Ureter (tissue), 1 donor: ENCODE results near the gene KLK13. TPM values are rescaled to one million over a fixed set of nuclear protein-coding genes. Genes with fewer than 3 reads are reported as not detected.
A peak's percentile ranks its signal among the peaks of the same experiment; 100 is the strongest.

Source experiments
- DNase-seq: peaks from one replicate; pipeline ENCODE4 v3.0.0-alpha.2; 2020; ENCODE audit warnings: low spot score
- total RNA-seq: library from RNA; stranded (reverse); gene quantifications from one replicate; pipeline ENCODE4 v1.2.4, GENCODE V29; 2023
- donor health status: DM: yes; HTN: yes; CAD: no.

Gene KLK13
- total RNA-seq, 1 donor from 2014 or later = not detected

DNA sequence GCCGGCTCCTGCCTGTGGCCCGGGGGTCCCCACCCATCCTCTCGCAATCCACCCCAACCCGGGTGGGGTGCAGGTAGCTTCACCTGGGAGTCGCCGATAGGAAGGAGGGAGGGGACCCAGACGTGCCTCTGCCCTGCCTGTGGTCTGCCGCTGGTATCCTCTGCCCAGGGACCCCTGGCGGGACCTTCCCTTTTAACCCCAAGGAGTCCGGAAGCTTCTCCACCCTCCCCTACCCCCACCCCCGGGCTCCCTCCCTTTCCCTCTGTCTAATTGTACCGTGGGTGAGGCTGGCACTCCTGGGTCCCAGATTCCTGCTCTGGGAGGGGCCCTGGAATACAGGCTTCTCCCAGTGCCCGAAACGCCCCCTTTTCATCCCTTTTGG lies 45.4 kb downstream of the KLK13 start, which contains the start of gene KLK10:
KLK10 (minus strand) TSS at position 166 of the 382 bp plus-strand sequence. CDS start 579 bp downstream, outside the sequence.
- DNase-seq = no peak

DNA sequence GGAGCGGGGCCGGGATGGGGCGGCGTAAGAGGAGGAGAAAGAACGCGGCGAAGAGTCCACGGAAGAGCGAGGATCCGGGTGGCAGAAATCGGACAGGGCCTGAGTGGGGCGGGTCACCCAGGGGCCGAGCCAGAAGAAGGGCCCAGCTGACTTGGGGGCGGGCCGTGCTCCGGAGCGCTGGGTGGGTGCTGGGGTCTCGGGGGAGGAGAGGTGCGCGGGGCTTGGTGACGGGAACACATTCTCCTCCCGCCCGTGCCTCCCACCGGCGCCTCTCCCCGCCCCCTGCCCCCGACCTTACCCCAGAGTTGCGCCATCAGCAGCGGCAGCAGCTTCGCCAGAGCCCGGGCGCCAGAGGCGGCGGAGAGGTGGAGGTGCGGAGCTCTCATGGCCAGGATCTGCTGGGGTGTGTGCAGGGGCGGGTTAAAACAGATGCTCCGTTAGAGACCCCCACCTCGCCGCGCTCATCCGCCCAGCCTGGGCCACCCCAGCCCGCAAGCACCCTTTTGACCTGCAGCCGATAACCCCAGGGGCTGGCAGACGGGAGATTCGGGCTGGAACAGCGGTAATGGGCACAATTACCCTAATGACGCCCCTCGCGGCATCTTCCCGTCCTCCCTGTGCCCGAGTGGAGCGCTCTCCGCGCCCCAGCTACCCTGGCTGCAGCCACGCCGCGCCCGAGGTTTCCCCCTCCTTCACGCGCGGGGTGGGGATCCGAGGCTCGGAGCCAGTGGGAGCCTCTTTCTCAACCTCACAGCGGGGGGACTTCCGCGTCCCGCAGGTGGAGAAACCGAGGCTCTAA lies 45.9 kb downstream of the KLK13 start:
- no peak for DNase-seq

DNA sequence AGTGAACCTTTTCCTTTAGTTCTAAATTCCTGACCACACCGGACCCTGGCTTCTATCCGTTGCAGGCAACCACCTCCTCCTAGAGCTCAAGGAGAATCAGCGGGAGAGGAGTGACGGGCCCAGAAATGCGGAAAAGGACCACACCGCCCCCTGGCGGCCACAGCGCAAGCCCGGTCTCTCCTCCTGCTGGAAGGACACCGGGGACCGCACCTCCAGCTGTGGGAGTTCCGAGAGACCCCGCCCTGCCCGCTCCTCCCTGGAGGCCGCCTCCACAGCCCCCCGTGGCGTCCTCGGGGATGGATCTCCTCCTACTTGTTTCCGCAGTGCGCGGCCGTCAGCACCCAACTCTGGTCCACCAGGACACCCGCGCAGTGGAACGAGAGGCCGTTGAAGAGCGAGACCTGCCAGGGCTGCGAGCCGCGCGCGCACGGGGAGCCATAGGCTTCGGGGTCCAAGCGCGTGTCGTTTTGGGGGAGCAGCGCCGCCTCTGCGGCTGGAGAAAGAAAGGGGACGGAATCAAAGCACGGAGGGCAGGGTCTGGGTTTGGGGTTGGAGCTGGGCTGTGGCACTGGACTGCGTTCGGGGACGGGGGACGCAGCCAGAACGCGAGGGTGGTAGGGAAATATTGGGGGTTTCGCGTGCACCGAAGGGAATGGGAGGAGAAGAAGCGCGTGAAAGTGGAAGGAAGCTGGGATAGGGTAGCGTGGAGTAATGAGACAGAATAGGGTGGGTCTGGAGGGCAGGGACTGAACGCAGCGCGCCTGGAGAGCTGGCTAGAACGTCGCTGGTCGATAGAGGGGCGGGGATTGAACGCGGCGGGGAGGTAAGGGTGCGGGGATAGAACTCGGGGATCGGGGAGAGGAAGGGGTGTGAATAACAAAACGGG lies 47.9 kb downstream of the KLK13 start:
- peak; percentile 69 for DNase-seq

DNA sequence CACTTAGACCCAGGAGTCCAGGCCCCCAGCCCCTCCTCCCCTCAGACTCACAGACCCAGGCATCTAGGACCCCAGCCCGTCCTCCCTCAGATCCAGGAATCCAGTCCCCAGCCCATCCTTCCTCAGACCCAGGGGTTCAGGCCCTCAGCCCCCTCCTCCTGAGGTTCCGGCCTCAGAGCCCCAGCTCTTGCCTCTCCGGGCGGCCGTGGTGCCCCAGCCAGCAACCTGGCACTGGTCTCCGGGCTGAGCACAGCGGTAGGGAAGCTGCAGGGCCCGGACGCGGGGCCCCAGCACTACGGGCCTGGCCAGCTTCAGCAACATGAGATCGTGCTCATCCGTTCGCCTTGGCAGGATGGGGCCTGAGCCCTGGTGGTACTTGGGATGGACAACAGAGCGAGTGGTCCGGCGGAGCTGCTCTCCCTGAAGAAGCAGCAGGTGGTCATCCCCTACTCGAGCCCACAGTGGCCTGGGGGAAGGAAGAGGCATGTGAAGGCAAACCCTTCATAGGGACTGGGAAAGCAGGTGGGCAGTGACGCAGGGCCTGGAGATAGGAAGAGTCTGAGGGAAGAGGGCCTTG lies 49.1 kb downstream of the KLK13 start:
- DNase-seq = no peak

DNA sequence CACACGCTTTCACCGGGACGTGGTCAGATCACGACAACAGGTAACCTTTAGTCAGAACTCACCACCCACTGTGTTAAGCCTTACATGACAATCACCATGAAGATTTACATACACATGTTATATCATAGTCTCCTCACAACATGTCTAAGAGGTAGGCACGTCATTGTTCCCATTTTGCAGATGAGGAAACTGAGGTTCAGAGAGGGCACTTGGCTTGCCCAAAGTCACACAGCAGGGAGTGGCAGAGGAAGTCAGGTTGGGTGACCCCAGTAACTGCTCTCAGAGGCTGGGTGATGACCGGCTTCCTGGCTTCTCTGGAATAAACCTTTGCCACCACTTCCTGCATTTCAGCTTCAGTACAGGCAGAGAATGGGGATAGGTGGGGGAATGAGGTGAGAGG lies 50.6 kb downstream of the KLK13 start:
- no peak for DNase-seq

DNA sequence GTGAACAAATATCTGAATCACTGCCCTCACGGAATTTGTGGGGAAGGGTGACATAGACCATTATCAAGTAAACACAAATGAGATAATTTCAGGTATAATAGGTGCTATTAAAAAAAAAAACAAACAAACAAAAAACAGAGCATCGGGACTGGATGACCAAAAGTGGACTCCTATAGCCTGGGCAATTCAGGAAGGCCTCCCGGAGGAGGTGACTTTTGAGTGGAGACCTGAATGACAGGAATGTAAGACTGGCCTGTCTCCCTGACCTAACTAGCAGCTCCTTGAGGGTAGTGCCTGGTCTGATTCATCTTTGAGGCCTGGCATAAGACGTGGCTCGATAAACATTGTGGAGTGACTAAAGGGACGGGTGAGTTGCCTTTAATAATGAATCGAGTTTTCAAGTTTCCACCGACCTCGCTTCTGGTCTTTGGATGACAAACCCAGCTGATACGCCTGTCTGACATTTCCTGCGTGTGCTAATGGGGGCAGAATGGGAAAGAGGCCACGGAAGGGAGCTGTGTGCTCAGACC lies 52.2 kb downstream of the KLK13 start:
- DNase-seq = no peak

DNA sequence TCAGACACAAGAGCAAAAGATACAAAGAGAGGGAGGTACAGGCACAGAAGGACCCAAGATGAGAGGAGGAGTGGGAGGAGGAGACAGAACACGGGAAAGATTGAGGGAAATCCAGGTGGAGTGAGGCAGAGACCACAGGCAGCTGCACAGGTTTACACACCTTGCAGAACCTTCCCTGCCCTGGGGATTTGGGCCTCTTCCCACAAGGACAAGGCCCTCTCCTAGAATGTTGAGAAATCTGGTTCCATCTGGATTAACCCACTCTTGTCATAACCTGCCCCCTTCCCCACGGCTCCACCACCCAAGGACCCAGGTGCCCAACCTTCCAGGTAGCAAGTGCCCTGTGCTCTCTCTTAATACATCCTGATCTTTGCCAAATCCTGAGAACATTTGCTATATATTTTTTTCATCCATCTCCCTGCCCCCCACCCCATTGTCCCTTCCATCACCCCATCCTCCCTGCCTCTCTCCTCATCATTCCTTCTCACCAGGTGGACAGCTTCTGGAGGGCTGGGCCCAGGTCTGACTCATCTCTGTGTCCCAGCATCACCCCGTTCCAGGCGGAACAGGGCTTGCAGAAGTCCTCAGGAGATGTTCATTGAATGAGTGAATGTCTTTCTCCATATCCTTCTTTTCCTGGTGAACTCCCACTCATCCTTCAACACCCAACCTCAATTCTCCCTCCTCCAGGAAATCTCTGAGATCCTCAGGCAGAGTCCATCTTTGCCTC lies 54.7 kb downstream of the KLK13 start:
- no peak for DNase-seq

DNA sequence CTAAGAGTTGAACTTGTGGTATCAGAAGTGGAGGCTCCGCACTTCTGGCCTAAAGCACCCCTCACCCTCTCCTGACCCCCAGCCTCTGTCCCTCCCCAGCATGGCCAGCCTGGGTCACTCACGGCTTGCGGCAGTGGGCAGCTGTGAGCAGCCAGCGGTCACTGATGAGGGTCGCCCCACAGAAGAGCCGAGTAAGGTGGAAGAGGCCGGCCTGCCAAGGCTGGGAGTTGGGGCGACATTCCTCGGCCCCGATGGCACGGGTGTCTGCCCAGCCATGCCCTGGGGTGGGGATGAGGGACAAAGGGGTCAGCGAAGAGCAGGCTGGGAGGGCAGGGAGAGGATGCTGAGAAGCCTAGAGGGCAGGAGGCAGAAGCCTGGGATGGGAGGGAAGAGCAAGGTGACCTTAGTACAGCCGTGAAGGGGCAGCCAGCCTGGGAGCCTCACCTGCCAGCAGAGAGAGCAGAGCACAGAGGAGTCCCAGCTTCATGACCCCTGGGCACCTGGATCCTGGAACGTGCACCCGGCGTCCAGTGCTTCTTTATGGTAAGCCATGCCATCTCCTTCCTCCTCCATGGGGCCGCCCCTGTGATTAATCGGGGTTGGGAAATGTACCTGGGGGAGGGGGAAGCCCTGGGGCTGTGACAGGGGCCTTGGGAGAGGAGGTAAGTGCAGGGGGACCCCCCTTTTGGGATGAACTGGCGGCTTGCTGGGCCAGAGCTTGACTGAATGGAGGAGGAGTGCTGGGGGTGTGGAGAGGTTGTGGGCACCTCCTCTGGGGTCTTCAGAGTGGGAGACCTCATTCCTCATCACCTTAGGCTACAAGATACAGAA lies 55.6 kb downstream of the KLK13 start:
- no peak for DNase-seq

DNA sequence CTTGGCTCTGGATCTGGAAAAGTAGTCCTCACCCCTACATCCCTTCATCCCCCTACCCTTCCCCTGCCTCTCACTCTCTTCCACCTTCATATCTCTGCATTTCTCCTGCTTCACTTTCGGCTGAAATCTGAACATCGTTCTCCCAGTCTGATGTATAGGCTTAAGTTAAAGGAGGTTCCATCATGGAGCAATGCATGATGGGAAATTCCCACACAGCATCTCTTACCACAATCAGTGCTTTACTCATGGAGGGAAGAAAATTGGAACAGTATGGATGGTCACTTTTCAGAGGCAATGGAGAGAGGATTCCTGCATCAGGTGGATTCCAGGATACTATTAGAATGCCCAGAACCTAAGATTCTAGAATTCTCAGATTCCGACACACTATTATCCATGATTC lies 57.4 kb downstream of the KLK13 start:
- DNase-seq = no peak

DNA sequence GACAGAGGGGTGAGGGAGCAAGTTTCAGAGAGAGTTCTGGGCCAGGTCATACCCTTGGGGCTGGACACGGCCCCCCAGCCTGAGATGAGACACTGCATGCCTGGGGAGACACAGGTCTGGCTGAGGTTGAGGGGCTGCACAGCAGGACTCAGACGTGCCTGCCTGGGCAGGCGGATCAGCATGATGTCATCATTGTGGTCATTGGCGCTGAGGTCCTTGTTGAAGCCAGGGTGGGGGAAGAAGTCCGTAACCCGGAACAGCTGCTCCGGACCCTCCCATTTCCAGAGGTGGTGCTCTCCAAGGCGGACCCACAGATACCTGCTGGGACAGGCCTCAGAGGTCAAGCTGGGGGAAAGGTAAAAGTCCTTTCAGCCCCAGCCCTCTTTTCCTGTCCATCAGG lies 58.5 kb downstream of the KLK13 start:
- DNase-seq = no peak

Other genes with a start within 250 kb of the KLK13 start
- gene KLK1, start 241.3 kb downstream of the KLK13 start, total RNA-seq = 0.60 TPM
- not detected for gene KLK15, start 231.5 kb downstream of the KLK13 start, total RNA-seq
- gene KLK3, start 210.2 kb downstream of the KLK13 start, total RNA-seq = not detected
- not detected for gene KLK2, start 191.7 kb downstream of the KLK13 start, total RNA-seq
- gene KLK4, start 153.7 kb downstream of the KLK13 start, total RNA-seq = not detected
- not detected for gene KLK5, start 112.1 kb downstream of the KLK13 start, total RNA-seq
- not detected for gene KLK6, start 95.5 kb downstream of the KLK13 start, total RNA-seq
- gene KLK7, start 81.2 kb downstream of the KLK13 start, total RNA-seq = not detected
- not detected for gene KLK8, start 63.5 kb downstream of the KLK13 start, total RNA-seq
- 0.29 TPM for gene KLK10, start 45.4 kb downstream of the KLK13 start, total RNA-seq
- gene KLK11, start 38.5 kb downstream of the KLK13 start, total RNA-seq = 1.0 TPM
- not detected for gene KLK12, start 30.1 kb downstream of the KLK13 start, total RNA-seq
- not detected for gene KLK14, start 17.8 kb upstream of the KLK13 start, total RNA-seq
- gene CTU1, start 43.3 kb upstream of the KLK13 start, total RNA-seq = 5.3 TPM
- gene SIGLEC9, start 59.8 kb upstream of the KLK13 start, total RNA-seq = 3.2 TPM
- 2.4 TPM for gene SIGLEC7, start 77.2 kb upstream of the KLK13 start, total RNA-seq
- 4.0 TPM for gene CD33, start 160.0 kb upstream of the KLK13 start, total RNA-seq
- not detected for gene SIGLECL1, start 186.0 kb upstream of the KLK13 start, total RNA-seq
- not detected for gene IGLON5, start 246.6 kb upstream of the KLK13 start, total RNA-seq